GM10266 (cell line): Measurements from ENCODE around the gene SLC43A3.

Experiments used
- DNase-seq: peaks from one replicate; pipeline ENCODE4 v3.0.0; 2012; ENCODE audit errors: extremely low spot score
- TF ChIP-seq, protein P1 (sequence below): IDR thresholded peaks from 2 replicates; pipeline ENCODE4 v1.5.1; 2012; ENCODE audit warnings: mild to moderate bottlenecking, low read depth; ENCODE audit not compliant: control insufficient read depth, insufficient read depth; ENCODE audit errors: missing control alignments

Gene SLC43A3

GRCh38 chr11:57434640-57435546 is 8.0 kb upstream of the SLC43A3 start:
- TF ChIP-seq, protein P1, sequence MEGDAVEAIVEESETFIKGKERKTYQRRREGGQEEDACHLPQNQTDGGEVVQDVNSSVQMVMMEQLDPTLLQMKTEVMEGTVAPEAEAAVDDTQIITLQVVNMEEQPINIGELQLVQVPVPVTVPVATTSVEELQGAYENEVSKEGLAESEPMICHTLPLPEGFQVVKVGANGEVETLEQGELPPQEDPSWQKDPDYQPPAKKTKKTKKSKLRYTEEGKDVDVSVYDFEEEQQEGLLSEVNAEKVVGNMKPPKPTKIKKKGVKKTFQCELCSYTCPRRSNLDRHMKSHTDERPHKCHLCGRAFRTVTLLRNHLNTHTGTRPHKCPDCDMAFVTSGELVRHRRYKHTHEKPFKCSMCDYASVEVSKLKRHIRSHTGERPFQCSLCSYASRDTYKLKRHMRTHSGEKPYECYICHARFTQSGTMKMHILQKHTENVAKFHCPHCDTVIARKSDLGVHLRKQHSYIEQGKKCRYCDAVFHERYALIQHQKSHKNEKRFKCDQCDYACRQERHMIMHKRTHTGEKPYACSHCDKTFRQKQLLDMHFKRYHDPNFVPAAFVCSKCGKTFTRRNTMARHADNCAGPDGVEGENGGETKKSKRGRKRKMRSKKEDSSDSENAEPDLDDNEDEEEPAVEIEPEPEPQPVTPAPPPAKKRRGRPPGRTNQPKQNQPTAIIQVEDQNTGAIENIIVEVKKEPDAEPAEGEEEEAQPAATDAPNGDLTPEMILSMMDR: no peak
- DNase-seq: no peak

DNA sequence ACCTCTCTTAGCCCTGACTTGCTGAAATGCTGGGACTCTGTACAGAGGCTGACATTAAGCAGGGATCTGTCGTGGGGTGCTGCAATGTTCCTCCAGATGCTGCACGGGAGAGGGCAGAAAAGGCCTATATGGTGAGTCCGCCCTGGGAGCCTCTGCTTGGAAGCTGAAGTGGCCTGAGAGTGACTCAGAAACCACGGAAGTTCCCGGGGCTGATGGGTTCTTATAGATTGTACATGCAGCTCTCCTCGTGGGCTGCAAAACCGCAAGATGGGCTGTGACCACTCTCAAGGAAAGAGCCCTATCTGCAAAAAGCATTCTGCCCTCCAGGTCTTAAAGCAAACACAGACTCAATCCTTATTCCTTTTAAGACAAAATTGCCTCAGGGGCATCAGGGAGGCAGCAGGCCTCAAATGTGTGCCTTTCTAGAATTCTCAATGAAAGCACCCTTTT is 5.8 kb upstream of the SLC43A3 start:
- TF ChIP-seq, protein P1: no peak
- no peak for DNase-seq

GRCh38 chr11:57432149-57432561 is 5.2 kb upstream of the SLC43A3 start:
- TF ChIP-seq, protein P1: no peak
- no peak for DNase-seq

GRCh38 chr11:57430952-57431351 is 4.0 kb upstream of the SLC43A3 start:
- DNase-seq: no peak

GRCh38 chr11:57429946-57430345 is 3.0 kb upstream of the SLC43A3 start:
- no peak for DNase-seq
- TF ChIP-seq, protein P1: no peak

More at GRCh38 chr11:57430952-57431351, 4.0 kb upstream of the SLC43A3 start:
- TF ChIP-seq, protein P1: no peak

GRCh38 chr11:57428643-57429042 is 1.7 kb upstream of the SLC43A3 start:
- DNase-seq: no peak
- TF ChIP-seq, protein P1: no peak

GRCh38 chr11:57427727-57428082 is 784 bp upstream of the SLC43A3 start:
- TF ChIP-seq, protein P1: no peak
- no peak for DNase-seq
